LNCAP (cell line): ENCODE measurements around the gene DUSP1.

Experiments
- TF ChIP-seq, protein P1 (sequence below): fragments of 450-650 bp; IDR thresholded peaks from 2 replicates; pipeline ENCODE4 v1.5.1; 2017; ENCODE audit warnings: mild to moderate bottlenecking

DUSP1 gene

DNA sequence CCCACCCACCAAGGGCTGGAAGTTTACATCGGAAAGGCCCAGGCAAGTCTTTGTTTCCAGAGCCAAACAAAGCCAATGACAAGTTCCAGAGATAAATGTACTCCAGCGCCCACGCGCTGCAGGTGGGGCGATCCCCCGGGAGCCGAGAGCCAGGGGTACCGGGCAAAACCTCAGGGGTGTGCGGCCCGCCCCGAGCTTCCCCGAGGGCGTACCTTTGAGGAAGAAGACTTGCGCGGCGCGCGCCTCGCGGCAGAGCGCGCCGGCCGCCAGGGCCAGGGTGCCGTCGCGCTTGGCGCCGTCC is 671 bp downstream of the DUSP1 start:
- TF ChIP-seq, protein P1, sequence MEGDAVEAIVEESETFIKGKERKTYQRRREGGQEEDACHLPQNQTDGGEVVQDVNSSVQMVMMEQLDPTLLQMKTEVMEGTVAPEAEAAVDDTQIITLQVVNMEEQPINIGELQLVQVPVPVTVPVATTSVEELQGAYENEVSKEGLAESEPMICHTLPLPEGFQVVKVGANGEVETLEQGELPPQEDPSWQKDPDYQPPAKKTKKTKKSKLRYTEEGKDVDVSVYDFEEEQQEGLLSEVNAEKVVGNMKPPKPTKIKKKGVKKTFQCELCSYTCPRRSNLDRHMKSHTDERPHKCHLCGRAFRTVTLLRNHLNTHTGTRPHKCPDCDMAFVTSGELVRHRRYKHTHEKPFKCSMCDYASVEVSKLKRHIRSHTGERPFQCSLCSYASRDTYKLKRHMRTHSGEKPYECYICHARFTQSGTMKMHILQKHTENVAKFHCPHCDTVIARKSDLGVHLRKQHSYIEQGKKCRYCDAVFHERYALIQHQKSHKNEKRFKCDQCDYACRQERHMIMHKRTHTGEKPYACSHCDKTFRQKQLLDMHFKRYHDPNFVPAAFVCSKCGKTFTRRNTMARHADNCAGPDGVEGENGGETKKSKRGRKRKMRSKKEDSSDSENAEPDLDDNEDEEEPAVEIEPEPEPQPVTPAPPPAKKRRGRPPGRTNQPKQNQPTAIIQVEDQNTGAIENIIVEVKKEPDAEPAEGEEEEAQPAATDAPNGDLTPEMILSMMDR: no peak

DNA sequence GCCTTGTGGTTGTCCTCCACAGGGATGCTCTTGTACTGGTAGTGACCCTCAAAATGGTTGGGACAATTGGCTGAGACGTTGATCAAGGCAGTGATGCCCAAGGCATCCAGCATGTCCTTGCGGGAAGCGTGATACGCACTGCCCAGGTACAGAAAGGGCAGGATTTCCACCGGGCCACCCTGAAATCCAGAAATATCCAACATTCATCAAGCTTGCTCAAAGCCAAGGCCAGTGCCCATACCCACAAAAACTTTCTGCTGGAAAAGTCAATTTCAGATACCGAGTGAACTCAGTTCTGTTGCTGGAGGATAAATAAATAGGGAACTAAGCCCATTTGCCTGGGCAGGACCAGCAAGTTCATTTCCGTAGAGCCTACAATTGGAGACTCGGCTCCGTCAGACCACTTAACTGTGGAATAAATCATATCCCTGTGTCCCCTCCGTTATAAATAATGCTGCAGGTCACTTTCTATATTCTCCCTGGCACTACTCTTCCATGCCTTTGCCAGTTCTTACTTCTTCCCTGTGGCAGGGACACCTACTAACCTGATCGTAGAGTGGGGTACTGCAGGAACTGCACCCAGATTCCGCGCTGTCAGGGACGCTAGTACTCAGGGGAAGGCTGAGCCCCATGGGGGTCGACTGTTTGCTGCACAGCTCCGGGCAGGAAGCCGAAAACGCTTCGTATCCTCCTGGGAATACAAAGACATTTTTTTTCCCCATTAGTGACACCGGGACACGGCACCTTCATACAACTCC is 1.2 kb downstream of the DUSP1 start:
- TF ChIP-seq, protein P1: no peak

DNA sequence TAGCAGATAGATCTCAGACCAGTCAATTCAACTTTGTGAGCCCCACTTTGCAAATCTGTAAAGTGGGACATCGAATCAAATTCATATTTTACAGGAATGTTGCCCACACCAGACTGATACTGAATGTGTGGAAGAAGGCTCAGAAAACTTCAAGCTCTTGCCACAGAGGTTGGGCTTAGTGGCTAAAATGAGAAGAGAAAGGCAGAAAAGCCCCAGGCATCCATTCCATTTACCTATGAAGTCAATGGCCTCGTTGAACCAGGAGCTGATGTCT is 1.7 kb downstream of the DUSP1 start:
- TF ChIP-seq, protein P1: no peak

DNA sequence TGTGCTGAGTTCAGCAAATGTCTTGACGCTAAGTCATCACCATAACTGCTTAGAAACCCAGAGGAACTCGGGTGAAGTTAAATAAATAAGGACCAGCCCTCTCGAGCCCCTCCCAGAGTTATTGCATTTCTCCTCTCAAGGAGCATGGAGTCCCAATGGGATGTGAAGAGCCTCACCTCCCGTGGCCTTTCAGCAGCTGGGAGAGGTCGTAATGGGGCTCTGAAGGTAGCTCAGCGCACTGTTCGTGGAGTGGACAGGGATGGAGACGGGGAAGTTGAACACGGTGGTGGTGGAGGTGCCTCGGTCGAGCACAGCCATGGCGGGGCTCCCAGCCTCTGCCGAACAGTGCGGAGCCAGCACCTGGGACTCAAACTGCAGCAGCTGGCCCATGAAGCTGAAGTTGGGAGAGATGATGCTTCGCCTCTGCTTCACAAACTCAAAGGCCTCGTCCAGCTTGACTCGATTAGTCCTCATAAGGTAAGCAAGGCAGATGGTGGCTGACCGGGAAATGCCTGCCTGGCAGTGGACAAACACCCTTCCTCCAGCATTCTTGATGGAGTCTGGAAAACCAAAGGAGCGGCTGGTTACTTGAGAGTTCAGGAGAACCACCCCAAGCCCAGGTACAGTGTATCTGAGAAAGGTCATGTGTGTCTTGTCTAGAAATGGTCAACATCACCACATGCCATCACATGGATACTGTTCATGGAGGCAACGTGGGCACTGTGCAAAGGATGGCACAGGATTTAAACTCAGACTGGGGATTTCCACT is 2.2 kb downstream of the DUSP1 start:
- TF ChIP-seq, protein P1: no peak

DNA sequence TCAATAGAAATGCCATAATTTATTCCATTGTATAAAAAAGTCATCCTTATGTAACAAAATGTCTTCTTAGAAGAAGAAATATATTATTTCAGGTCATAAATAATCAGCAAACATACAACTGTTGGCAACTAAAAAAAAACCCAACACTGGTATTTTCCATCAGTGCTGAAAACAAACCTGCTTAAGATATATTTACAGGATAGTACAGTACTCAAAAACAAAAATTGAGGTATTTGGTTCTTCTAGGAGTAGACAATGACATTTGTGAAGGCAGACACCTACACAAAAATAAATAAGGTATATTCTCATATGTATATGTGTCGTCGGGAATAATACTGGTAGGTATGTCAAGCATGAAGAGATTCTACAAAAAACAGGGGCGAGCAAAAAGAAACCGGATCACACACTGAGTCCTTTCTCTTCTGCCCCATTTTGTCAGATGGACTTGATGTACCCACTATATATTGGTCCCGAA is 2.9 kb downstream of the DUSP1 start:
- TF ChIP-seq, protein P1: no peak

DNA sequence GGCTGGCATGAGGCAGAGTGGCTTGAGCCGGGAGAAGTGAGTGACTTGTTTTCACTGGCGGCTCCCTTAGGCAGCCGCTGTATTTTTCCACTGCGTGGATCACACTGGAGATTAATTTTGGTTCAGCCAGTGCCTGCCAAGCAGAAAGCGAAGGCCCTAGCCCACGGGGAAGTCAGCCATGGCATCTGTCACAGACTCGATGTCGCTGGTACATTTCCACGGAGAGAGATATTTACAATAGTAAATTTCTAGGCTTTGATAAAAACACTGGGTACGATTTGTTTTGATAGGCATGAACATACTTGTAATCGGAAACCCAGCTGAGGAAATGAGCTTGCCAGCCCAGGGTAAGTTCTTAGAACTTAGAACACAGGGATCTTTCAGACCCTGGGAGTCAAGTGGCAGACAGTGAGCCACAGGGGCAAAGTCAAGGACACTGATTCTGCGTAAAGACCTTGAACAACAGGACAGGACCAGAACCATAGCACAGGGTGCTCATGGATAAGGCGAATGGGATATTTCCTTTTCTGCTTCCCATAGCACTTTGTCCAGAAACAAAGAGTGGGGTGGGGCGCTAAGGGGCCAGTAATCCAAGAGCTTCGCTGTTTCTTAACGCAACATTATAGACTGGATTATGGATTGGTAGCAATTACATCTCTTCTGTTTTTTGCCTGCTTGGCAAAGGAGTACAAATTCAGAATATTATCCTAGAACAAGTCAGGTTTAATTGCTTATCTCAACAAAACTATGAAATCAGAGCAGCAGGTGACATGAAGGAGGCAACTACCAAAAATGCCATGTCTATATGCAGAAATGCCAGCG is 4.5 kb downstream of the DUSP1 start:
- TF ChIP-seq, protein P1: no peak

DNA sequence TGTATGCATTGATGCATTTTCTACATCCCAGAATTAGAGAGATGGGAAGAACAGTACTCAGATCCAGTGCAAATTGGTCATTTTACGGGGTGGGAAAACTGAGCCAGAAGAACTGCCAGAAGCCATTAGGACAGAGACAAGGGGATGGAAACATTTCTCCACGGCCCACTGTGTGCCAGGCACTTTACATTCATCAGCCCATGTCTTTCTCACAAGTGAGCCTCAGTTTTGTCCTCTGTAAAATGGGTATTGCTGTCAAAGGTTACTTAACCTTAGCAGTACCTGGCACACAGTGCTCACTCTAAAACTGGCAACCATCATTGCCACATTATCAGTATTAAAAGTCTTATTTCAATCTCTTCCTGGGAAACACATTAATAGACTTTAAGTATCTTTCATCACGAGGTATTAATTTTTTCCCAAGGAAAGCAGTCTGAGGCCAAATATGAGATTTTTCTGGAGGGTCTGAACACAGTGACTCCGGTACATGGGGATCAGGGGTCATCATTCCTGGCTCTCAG is 5.2 kb downstream of the DUSP1 start:
- TF ChIP-seq, protein P1: no peak
